ENCODE data around the gene PAIP1.

GRCh38 chr5:43547532-43547931 lies 9.3 kb downstream of the PAIP1 start:
- TF ChIP-seq CTCF (IDR thresholded peaks at IDR 0.05; ENCODE audit: borderline replicate concordance, extremely low read depth, low read length, poor library complexity, severe bottlenecking) (no peak), EZH2 (IDR thresholded peaks at IDR 0.05; ENCODE audit: borderline replicate concordance, low read depth, low read length, severe bottlenecking) (no peak)
